ENCODE data around the gene KIAA0930.

Gene KIAA0930

DNA sequence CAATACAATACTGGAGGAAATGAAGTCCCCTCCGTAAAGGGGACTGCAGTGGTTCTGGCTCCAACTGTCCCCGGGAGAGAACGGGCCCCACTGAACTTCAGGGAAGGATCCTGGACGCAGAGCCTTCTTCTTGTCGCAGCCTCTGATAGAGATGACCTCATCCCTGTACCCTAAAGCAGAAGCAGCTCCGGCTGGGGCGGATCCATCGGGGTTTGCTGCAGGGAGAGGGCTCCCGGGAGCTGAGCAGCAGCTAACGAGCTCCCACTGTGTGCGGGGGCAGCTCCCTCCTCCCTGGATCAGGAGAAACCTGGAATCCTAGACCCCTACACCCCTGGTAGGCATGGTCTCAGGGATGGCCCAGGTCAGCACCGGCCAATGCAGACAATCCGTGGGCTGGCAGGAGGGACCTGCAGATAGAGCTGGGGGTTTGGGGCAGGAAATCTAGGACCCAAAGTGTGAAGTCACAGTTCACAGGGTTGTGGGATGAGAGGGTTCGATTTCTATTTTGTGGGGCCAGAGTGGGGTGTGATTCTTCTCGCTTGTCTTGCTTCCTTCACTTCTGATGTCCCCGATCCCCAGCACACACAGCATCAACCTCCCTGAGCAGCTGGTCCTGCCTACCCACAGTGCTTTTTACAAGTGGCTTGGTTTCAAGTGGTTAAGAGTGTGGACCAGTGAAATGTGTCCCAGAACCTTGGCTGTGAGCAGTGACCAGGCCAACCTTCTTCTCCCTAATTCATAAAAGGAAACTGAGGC lies 12.9 kb downstream of the KIAA0930 start:
- H3K36me3 ChIP-seq (ENCODE audit: control insufficient read depth, insufficient read depth, low read length): no peaks in the 10 kb centered on the region
- no peak overlapping the region for H3K27ac ChIP-seq (ENCODE audit: insufficient read depth, low read depth, low read length, poor library complexity, severe bottlenecking)
- H3K4me3 ChIP-seq (ENCODE audit: insufficient read depth, low read depth, low read length): no peak overlapping the region
- peaks cover 27% of the 10 kb centered on the region for H3K4me1 ChIP-seq (ENCODE audit: control insufficient read depth, insufficient read depth, low read length)
- no peaks in the 10 kb centered on the region for H3K9me3 ChIP-seq (ENCODE audit: control insufficient read depth, low read length)
- no peaks in the 10 kb centered on the region for H3K27me3 ChIP-seq (ENCODE audit: control insufficient read depth, insufficient read depth, low read length, poor library complexity, severe bottlenecking)
- WGBS, 2 experiments: 61% methylated on average over 16 of the region's 16 CpGs

DNA sequence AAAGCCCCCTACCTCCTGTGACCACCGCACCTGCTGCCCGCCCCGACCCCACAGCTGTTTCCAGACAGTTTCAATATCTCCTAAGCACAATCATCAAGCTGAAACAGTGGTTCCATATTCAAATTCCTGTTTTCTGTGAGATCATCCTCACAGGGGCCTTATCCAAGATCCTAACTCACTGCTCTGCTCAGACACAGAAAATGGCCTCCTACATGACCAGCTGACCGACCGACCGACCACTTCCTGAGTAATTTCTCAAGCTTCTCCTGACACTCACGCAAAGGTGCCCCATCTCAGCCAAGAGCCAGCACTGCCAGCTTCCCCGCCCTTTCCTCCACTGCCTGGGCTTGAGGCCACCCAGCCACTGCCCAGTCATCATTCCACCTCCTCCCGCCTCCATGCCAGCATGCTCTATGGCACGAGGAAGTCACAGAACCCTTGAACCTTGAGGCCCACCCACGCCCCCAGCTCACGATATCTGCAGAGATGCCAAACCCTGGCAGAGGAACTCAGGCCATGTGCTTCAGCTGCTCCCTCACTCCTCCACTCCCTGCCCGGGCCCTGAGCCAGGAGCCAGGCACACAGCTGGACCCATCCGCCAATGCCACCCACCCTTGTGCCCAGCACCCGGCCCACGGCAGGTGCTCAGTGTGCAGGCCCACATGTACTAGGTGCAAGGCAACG lies 14.0 kb downstream of the KIAA0930 start:
- H3K4me3 ChIP-seq (ENCODE audit: insufficient read depth, low read depth, low read length): no peak overlapping the region
- H3K36me3 ChIP-seq (ENCODE audit: control insufficient read depth, insufficient read depth, low read length): no peaks in the 10 kb centered on the region
- peaks cover 27% of the 10 kb centered on the region for H3K4me1 ChIP-seq (ENCODE audit: control insufficient read depth, insufficient read depth, low read length)
- WGBS, 2 experiments: 93 to 96% methylated on average over 17 of the region's 17 CpGs
- no peak overlapping the region for H3K27ac ChIP-seq (ENCODE audit: insufficient read depth, low read depth, low read length, poor library complexity, severe bottlenecking)
- H3K9me3 ChIP-seq (ENCODE audit: control insufficient read depth, low read length): no peaks in the 10 kb centered on the region
- H3K27me3 ChIP-seq (ENCODE audit: control insufficient read depth, insufficient read depth, low read length, poor library complexity, severe bottlenecking): no peaks in the 10 kb centered on the region

DNA sequence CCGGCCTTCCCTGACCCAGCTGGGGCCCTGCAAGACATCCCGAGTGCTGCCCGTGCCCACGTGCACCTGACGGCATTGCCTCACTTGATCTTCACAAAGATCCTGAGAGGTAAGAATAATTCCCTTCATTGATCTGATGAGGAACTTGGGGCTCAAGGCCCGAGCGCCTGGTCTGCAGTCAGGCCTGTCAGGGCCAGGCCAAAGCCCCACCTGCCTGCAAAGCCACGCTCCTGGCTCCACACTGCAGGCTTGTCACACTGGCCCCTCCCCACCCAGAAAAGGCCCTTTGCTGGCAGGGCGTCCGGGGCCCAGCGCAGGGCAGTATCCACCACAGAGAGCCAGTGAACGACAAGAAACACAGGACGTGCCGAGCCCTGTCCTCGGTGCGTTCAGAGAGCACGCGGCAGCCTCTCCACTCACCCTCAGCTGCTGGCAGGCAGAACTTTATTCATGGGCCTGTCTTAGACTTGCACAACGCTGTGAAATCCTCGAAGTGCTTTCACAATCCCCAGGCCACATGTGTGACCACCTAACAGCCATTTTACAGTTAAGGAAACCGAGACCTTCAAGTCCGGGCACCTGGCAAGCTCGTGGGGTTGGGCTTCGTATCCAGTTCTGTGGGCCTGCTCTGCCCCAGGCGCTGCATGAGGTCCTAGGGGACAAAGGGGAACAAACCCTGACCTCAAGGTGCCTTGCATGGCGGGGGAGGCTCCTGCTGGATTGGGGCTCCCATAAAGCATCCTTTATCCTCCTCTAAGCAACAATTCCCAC lies 14.8 kb downstream of the KIAA0930 start:
- Histone ChIP-seq H3K9me3 (ENCODE audit: control insufficient read depth, low read length) (no peaks in the 10 kb centered on the region), H3K27me3 (ENCODE audit: control insufficient read depth, insufficient read depth, low read length, poor library complexity, severe bottlenecking) (no peaks in the 10 kb centered on the region), H3K4me1 (ENCODE audit: control insufficient read depth, insufficient read depth, low read length) (peaks cover 27% of the 10 kb centered on the region), H3K27ac (ENCODE audit: insufficient read depth, low read depth, low read length, poor library complexity, severe bottlenecking) (peak overlapping the region; percentile 44), H3K4me3 (ENCODE audit: insufficient read depth, low read depth, low read length) (no peak overlapping the region), H3K36me3 (ENCODE audit: control insufficient read depth, insufficient read depth, low read length) (no peaks in the 10 kb centered on the region)
- 85 to 86% methylated on average over 26 of the region's 26 CpGs for WGBS, 2 experiments

DNA sequence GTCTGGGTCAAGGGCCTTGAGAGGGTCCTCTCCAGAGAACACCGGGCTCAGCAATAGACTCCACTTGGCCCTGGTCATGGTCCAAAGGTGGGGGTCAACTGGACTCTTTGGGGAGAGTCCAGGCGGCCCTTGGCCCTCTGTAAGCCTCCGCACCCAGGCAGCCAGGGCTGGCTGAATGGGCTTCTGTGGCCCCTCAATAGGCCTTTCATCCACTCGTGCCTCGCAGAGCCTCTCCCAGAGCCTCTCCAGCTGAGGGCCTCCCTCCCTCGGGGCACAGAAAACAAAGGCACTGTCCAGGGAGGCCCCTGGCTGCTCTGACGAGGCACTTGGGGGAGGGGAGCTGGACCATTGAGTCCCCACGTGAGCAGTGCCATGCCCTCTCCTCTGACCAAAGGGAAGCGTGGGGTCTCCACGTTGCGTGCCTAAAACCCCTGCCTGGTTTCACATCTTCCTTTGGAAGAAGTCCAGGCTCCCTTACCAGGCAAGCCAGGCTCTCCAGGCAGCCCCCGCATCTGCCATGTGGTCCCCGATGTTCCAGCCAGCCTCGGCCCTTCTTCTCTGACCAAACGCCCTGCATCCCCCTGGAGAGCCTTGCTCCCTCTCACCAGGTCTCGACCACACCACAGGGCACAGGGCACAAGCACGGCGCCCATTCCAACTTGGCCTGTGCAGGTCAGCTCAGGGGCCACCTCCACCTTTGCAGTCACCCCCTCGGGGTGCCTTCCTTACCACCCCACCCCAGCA lies 15.5 kb downstream of the KIAA0930 start:
- Histone ChIP-seq H3K27me3 (ENCODE audit: control insufficient read depth, insufficient read depth, low read length, poor library complexity, severe bottlenecking) (no peaks in the 10 kb centered on the region), H3K27ac (ENCODE audit: insufficient read depth, low read depth, low read length, poor library complexity, severe bottlenecking) (no peak overlapping the region), H3K9me3 (ENCODE audit: control insufficient read depth, low read length) (no peaks in the 10 kb centered on the region), H3K4me3 (ENCODE audit: insufficient read depth, low read depth, low read length) (no peak overlapping the region), H3K36me3 (ENCODE audit: control insufficient read depth, insufficient read depth, low read length) (no peaks in the 10 kb centered on the region), H3K4me1 (ENCODE audit: control insufficient read depth, insufficient read depth, low read length) (peaks cover 27% of the 10 kb centered on the region)
- WGBS, 2 experiments: 72 to 75% methylated on average over 19 of the region's 19 CpGs

DNA sequence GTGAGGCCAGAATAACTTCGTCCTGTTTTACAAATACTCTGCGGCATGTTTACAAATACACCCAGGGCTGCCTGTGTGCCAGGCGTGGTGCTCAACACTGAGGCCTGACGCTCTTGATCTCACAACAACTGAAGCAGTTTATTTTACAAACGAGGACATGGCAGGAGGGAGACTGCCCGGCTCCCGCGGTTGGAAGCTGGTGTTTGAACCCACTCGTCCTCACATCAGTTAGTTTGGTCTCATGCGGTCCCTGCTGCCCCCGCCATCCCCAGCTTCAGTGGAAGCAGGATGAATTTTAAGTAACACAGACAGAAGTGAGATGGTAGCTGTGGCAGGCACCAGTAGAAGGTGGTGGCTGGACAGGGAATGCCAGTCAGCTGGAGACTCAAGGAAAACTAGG lies 16.4 kb downstream of the KIAA0930 start:
- H3K36me3 ChIP-seq (ENCODE audit: control insufficient read depth, insufficient read depth, low read length): no peaks in the 10 kb centered on the region
- H3K27ac ChIP-seq (ENCODE audit: insufficient read depth, low read depth, low read length, poor library complexity, severe bottlenecking): no peak overlapping the region
- no peaks in the 10 kb centered on the region for H3K9me3 ChIP-seq (ENCODE audit: control insufficient read depth, low read length)
- H3K27me3 ChIP-seq (ENCODE audit: control insufficient read depth, insufficient read depth, low read length, poor library complexity, severe bottlenecking): no peaks in the 10 kb centered on the region
- 88 to 89% methylated on average over 11 of the region's 11 CpGs for WGBS, 2 experiments
- peaks cover 27% of the 10 kb centered on the region for H3K4me1 ChIP-seq (ENCODE audit: control insufficient read depth, insufficient read depth, low read length)
- H3K4me3 ChIP-seq (ENCODE audit: insufficient read depth, low read depth, low read length): no peak overlapping the region

DNA sequence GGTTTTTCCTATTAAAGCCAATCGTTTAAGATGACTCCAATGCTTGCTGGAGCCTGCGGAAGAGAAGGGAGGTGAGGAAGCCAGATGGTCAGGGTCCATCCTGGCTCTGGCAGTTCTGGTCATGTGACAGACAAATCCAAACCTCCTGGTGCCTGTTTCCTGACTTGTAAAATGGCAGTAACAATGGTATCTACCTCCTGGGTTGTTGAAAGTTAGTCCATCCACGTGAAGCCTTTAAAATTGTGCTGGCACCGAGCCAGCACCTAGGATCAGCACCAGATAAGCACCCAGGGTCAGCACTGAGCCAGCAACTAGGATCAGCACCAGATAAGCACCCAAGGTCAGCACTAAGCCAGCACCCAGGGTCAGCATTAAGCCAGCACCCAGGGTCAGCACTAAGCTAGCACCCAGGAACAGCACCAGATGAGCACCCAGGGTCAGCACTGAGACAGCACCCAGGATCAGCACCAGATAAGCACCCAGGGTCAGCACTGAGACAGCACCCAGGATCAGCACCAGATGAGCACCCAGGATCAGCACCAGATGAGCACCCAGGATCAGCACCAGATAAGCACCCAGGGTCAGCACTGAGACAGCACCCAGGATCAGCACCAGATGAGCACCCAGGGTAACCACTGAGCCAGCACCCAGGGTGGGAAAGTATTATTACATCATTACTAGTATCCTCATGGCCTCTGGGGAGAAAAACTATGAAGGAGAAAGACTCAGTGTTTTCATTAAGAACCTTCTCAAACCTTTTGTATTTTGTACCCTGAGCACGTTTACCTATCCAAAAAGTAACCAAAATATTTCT lies 17.2 kb downstream of the KIAA0930 start:
- no peaks in the 10 kb centered on the region for H3K36me3 ChIP-seq (ENCODE audit: control insufficient read depth, insufficient read depth, low read length)
- H3K4me3 ChIP-seq (ENCODE audit: insufficient read depth, low read depth, low read length): no peak overlapping the region
- H3K27me3 ChIP-seq (ENCODE audit: control insufficient read depth, insufficient read depth, low read length, poor library complexity, severe bottlenecking): no peaks in the 10 kb centered on the region
- no peaks in the 10 kb centered on the region for H3K9me3 ChIP-seq (ENCODE audit: control insufficient read depth, low read length)
- WGBS, 2 experiments: 86 to 89% methylated on average over 5 of the region's 5 CpGs
- H3K4me1 ChIP-seq (ENCODE audit: control insufficient read depth, insufficient read depth, low read length): peaks cover 31% of the 10 kb centered on the region
- H3K27ac ChIP-seq (ENCODE audit: insufficient read depth, low read depth, low read length, poor library complexity, severe bottlenecking): no peak overlapping the region

DNA sequence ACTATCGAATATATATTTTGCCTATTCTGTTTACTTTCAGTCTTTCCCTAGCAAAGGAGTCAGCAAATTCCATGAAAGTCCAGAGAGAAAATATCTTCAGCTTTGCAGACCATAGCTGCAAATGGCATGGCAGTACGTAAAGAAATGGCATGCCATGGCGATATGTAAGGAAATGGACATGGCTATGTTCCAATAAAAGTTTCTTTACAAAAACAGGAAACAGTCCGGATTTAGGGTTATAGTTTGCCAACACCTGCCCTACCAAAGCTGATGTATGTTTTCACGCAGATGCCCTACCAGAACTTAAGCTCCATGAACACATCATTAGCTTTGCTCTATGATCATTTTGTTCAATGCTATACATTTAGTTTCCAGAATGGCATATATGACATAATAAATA lies 19.5 kb downstream of the KIAA0930 start:
- Histone ChIP-seq H3K9me3 (ENCODE audit: control insufficient read depth, low read length) (no peaks in the 10 kb centered on the region), H3K27ac (ENCODE audit: insufficient read depth, low read depth, low read length, poor library complexity, severe bottlenecking) (no peak overlapping the region), H3K4me3 (ENCODE audit: insufficient read depth, low read depth, low read length) (no peak overlapping the region), H3K4me1 (ENCODE audit: control insufficient read depth, insufficient read depth, low read length) (peaks cover 21% of the 10 kb centered on the region), H3K27me3 (ENCODE audit: control insufficient read depth, insufficient read depth, low read length, poor library complexity, severe bottlenecking) (no peaks in the 10 kb centered on the region), H3K36me3 (ENCODE audit: control insufficient read depth, insufficient read depth, low read length) (no peaks in the 10 kb centered on the region)
- 94 to 97% methylated on average over 5 of the region's 5 CpGs for WGBS, 2 experiments

DNA sequence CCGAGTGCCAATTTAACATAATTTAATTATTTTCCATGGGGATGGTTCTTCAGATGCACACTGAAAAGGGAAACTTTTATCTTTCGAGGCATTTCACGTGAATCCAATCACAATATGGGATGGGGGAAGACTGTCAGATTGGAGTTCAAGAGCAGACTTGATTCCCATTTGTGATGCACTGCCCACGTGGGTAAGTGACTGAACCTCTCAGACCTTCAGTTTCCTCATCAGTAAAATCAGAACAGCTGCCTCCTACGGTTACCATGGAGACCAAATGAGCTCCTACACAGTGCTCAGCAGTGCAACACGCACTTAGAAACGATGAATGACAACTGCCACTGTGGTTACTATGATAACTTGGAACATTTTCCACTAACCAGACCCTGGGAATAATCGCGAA lies 21.7 kb downstream of the KIAA0930 start:
- H3K27ac ChIP-seq (ENCODE audit: insufficient read depth, low read depth, low read length, poor library complexity, severe bottlenecking): no peak overlapping the region
- WGBS, 2 experiments: 79 to 86% methylated on average over 9 of the region's 9 CpGs
- H3K36me3 ChIP-seq (ENCODE audit: control insufficient read depth, insufficient read depth, low read length): no peaks in the 10 kb centered on the region
- H3K4me3 ChIP-seq (ENCODE audit: insufficient read depth, low read depth, low read length): no peak overlapping the region
- H3K27me3 ChIP-seq (ENCODE audit: control insufficient read depth, insufficient read depth, low read length, poor library complexity, severe bottlenecking): no peaks in the 10 kb centered on the region
- H3K9me3 ChIP-seq (ENCODE audit: control insufficient read depth, low read length): no peaks in the 10 kb centered on the region
- H3K4me1 ChIP-seq (ENCODE audit: control insufficient read depth, insufficient read depth, low read length): peaks cover 4% of the 10 kb centered on the region

DNA sequence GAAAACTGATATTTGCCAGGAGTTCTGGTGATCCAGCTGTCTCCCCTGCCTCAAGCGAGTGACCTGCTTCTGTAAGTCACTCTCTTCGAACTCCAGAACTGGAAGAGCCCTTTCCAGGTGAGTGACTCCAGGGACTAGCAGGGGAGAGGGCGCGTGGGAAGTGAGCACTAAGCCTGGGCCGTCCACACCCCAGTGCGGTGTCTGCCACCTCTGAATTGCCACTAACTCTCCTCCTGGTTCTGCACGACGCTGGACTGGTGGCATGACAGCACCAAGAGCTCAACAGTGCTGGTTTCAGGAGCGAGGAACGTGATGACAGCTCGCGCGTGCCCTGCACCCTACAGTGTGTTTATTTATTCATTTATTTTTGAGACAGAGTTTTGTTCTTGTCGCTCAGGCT lies 22.9 kb downstream of the KIAA0930 start:
- Histone ChIP-seq H3K36me3 (ENCODE audit: control insufficient read depth, insufficient read depth, low read length) (no peaks in the 10 kb centered on the region), H3K4me3 (ENCODE audit: insufficient read depth, low read depth, low read length) (no peak overlapping the region), H3K27me3 (ENCODE audit: control insufficient read depth, insufficient read depth, low read length, poor library complexity, severe bottlenecking) (no peaks in the 10 kb centered on the region), H3K9me3 (ENCODE audit: control insufficient read depth, low read length) (no peaks in the 10 kb centered on the region), H3K4me1 (ENCODE audit: control insufficient read depth, insufficient read depth, low read length) (peaks cover 4% of the 10 kb centered on the region), H3K27ac (ENCODE audit: insufficient read depth, low read depth, low read length, poor library complexity, severe bottlenecking) (no peak overlapping the region)
- 89 to 92% methylated on average over 14 of the region's 14 CpGs for WGBS, 2 experiments
